Spleen (tissue), 7 donors: Measurements from ENCODE around the gene SEC14L1.

Experiments used
- POLR2A ChIP-seq, 3 donors: fragments of 450-650 bp; IDR thresholded peaks; one replicate each; pipeline ENCODE4 v1.5.1; 2017; ENCODE audit warnings: antibody characterized with exemption in 3 of 3, mild to moderate bottlenecking in 1 of 3
- POLR2AphosphoS5 ChIP-seq, 3 donors: sonication (generic); formaldehyde crosslinking; IDR thresholded peaks; one replicate each; pipeline ENCODE4 v1.5.1; 2017; ENCODE audit warnings: antibody characterized with exemption in 3 of 3
- TF ChIP-seq, protein P1 (sequence below), 11 experiments: fragments of 200-600 bp in 7 of 11; fragments of 450-650 bp in 4 of 11; sonication (generic) in 4 of 11; IDR thresholded peaks in 8 of 11; conservative IDR thresholded peaks in 3 of 11; 1 replicate in 7 of 11; 2 replicates in 4 of 11; pipeline versions ENCODE4 v1.4.0 to v1.8.0; 2016 to 2021; ENCODE audit warnings: antibody characterized with exemption in 11 of 11, inconsistent platforms in 4 of 11, mild to moderate bottlenecking in 1 of 11
- donor health status: DM: no; HTN: no; CAD: no; lungs with moderate emphysema.
- donor health status: DM: no; HTN: no; CAD: no.
- donor health status: DM: no; HTN: no; CAD: no.

- TF ChIP-seq POLR2A (IDR thresholded peaks at IDR 0.05), result no peak
- TF ChIP-seq, protein P1, sequence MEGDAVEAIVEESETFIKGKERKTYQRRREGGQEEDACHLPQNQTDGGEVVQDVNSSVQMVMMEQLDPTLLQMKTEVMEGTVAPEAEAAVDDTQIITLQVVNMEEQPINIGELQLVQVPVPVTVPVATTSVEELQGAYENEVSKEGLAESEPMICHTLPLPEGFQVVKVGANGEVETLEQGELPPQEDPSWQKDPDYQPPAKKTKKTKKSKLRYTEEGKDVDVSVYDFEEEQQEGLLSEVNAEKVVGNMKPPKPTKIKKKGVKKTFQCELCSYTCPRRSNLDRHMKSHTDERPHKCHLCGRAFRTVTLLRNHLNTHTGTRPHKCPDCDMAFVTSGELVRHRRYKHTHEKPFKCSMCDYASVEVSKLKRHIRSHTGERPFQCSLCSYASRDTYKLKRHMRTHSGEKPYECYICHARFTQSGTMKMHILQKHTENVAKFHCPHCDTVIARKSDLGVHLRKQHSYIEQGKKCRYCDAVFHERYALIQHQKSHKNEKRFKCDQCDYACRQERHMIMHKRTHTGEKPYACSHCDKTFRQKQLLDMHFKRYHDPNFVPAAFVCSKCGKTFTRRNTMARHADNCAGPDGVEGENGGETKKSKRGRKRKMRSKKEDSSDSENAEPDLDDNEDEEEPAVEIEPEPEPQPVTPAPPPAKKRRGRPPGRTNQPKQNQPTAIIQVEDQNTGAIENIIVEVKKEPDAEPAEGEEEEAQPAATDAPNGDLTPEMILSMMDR (IDR thresholded peaks at IDR 0.05 in 8 of 11, conservative IDR thresholded peaks at IDR 0.05 in 3 of 11), result no peak
- no peak for TF ChIP-seq POLR2AphosphoS5 (IDR thresholded peaks at IDR 0.05)
These were observed 1.2 kb downstream of the SEC14L1 start for GRCh38 chr17:77141846-77142449.
